B cell (primary cell): Measurements from ENCODE around the gene PRR14. TPM values are rescaled to one million over a fixed set of nuclear protein-coding genes. Genes with fewer than 3 reads are reported as not detected.

Experiments used
- ATAC-seq: fragments of 200-7000 bp; cut with Tn5 transposase; one replicate; pipeline ENCODE4 v1.10.0; 2021; ENCODE audit warnings: low read depth, mild to moderate bottlenecking, moderate number of reproducible peaks, moderate library complexity
- CTCF ChIA-PET: fragments of 350-600 bp; sonication (Branson Sonifier 250); formaldehyde crosslinking; loops from one replicate; lab custom pipeline; 2021; ENCODE audit warnings: antibody characterized with exemption, inconsistent platforms; lab: Charles Lee
- POLR2A ChIA-PET: fragments of 350-600 bp; sonication (Branson Sonifier 250); formaldehyde crosslinking; loops from one replicate; lab custom pipeline; 2021; ENCODE audit warnings: antibody characterized with exemption; lab: Charles Lee
- DNase-seq: peaks from one replicate; pipeline ENCODE4 v3.0.0; 2013
- H2AFZ ChIP-seq: 2 replicates; pipeline ENCODE4 v1.6.1; 2012; ENCODE audit warnings: mild to moderate bottlenecking, low read depth, low read length; ENCODE audit not compliant: insufficient read depth, poor library complexity, severe bottlenecking
- H3K27ac ChIP-seq, 2 donors: 1 replicate in 1 of 2; 2 replicates in 1 of 2; pipeline ENCODE4 v1.5.1; 2012 to 2013; ENCODE audit warnings: low read length in 2 of 2, mild to moderate bottlenecking in 2 of 2, moderate library complexity in 1 of 2
- H3K27me3 ChIP-seq, 4 experiments: fragments of 200-600 bp in 1 of 4; sonication (generic) in 1 of 4; replicated peaks in 1 of 4; 1 replicate in 2 of 4; 2 replicates in 2 of 4; pipeline versions ENCODE4 v1.6.1 to v1.7.0; 2013 to 2016; ENCODE audit warnings: low read length in 3 of 4, mild to moderate bottlenecking in 2 of 4, mixed read lengths in 1 of 4, moderate library complexity in 1 of 4; ENCODE audit not compliant: insufficient read depth in 4 of 4, control insufficient read depth in 3 of 4; ENCODE audit errors: control extremely low read depth in 1 of 4
- H3K36me3 ChIP-seq, 2 experiments: replicated peaks in 1 of 2; 1 replicate in 1 of 2; 2 replicates in 1 of 2; pipeline versions ENCODE4 v1.6.1 to v1.7.1; 2013; ENCODE audit warnings: low read length in 1 of 2; ENCODE audit not compliant: insufficient read depth in 2 of 2, control insufficient read depth in 1 of 2; ENCODE audit errors: control extremely low read depth in 1 of 2, extremely low read depth in 1 of 2
- H3K4me1 ChIP-seq, 2 donors: fragments of 200-600 bp in 1 of 2; sonication (generic) in 1 of 2; 1 replicate in 1 of 2; 2 replicates in 1 of 2; pipeline versions ENCODE4 v1.5.1 to v1.6.1; 2013 to 2017; ENCODE audit warnings: low read length in 2 of 2; ENCODE audit not compliant: control insufficient read depth in 2 of 2, insufficient read depth in 2 of 2
- H3K4me2 ChIP-seq: replicated peaks from 2 replicates; pipeline ENCODE3; 2012; ENCODE audit warnings: mild to moderate bottlenecking, low read depth, low read length; ENCODE audit not compliant: poor library complexity, severe bottlenecking
- H3K4me3 ChIP-seq, 5 experiments: fragments of 200-600 bp in 1 of 5; sonication (generic) in 1 of 5; 1 replicate in 3 of 5; 2 replicates in 2 of 5; pipeline versions ENCODE4 v1.5.1 to v1.7.0; 2011 to 2016; ENCODE audit warnings: low read length in 4 of 5, mild to moderate bottlenecking in 4 of 5, low read depth in 2 of 5, control low read depth in 1 of 5, moderate library complexity in 1 of 5; ENCODE audit not compliant: insufficient read depth in 1 of 5; ENCODE audit errors: control extremely low read depth in 1 of 5, extremely low read depth in 1 of 5
- H3K79me2 ChIP-seq: fragments of 200-600 bp; sonication (generic); one replicate; pipeline ENCODE4 v1.6.0; 2016; ENCODE audit warnings: low read length; ENCODE audit not compliant: control insufficient read depth, insufficient read depth
- H3K9ac ChIP-seq: fragments of 200-600 bp; sonication (generic); 2 replicates; pipeline ENCODE4 v1.6.1; 2017; ENCODE audit warnings: mild to moderate bottlenecking, low read length, moderate library complexity
- H3K9me3 ChIP-seq, 3 donors: one replicate each; pipeline versions ENCODE4 v1.6.1 to v1.7.1; 2013; ENCODE audit warnings: low read length in 2 of 3; ENCODE audit not compliant: control insufficient read depth in 2 of 3, insufficient read depth in 1 of 3; ENCODE audit errors: control extremely low read depth in 1 of 3
- H4K20me1 ChIP-seq: 2 replicates; pipeline ENCODE4 v1.6.0; 2012; ENCODE audit warnings: mild to moderate bottlenecking, low read length; ENCODE audit not compliant: insufficient read depth, control insufficient read depth, poor library complexity, severe bottlenecking
- H3K27ac Mint-ChIP-seq: one replicate; pipeline ENCODE4 v1.8.0; 2021; ENCODE audit warnings: mixed read lengths
- H3K27me3 Mint-ChIP-seq: one replicate; pipeline ENCODE4 v1.8.0; 2021; ENCODE audit warnings: mixed read lengths
- H3K4me1 Mint-ChIP-seq: one replicate; pipeline ENCODE4 v1.8.0; 2021; ENCODE audit warnings: mixed read lengths
- H3K4me3 Mint-ChIP-seq: one replicate; pipeline ENCODE4 v1.8.0; 2021; ENCODE audit warnings: mixed read lengths
- H3K9me3 Mint-ChIP-seq: one replicate; pipeline ENCODE4 v1.8.0; 2022; ENCODE audit warnings: mixed read lengths; ENCODE audit not compliant: insufficient read depth
- EZH2 ChIP-seq: IDR thresholded peaks from 2 replicates; pipeline ENCODE4 v1.6.1; 2012; ENCODE audit warnings: borderline replicate concordance, low read depth, mild to moderate bottlenecking, moderate library complexity, low read length; ENCODE audit not compliant: insufficient read depth, poor library complexity, severe bottlenecking
- WGBS: methylation state at CpG from one replicate; pipeline ENCODE4 v1.1.5; 2013; ENCODE audit warnings: missing lambda C conversion rate; ENCODE audit not compliant: insufficient coverage; 5-methylcytosine and 5-hydroxymethylcytosine counted together
- intact Hi-C: fragments of 100-400 bp; cut with micrococcal nuclease; formaldehyde crosslinking; loops from one replicate; pipeline ENCODE4 v1.10.0; 2022
- polyA plus RNA-seq: library from polyadenylated mRNA; depleted of rRNA; stranded (reverse); fragments of >200 nt; gene quantifications from 2 replicates; pipeline ENCODE4 v1.2.3, GENCODE V29; 2012
- total RNA-seq, 2 donors: library from RNA; stranded (reverse); fragments of 120-200 nt in 1 of 2; gene quantifications; 1 replicate in 1 of 2; 2 replicates in 1 of 2; pipeline versions ENCODE4 v1.2.3 to v1.2.4, GENCODE V29; 2013 to 2022
- TF ChIP-seq, protein P1 (sequence below): fragments of 200-600 bp; IDR thresholded peaks from one replicate; pipeline ENCODE4 v1.8.0; 2022; ENCODE audit warnings: antibody characterized with exemption, mild to moderate bottlenecking

PRR14 gene
- total and polyA plus RNA-seq, 2 donors (not counting 1 experiment from before 2014, with no cell fraction given): 62.4 to 95.8 TPM

DNA sequence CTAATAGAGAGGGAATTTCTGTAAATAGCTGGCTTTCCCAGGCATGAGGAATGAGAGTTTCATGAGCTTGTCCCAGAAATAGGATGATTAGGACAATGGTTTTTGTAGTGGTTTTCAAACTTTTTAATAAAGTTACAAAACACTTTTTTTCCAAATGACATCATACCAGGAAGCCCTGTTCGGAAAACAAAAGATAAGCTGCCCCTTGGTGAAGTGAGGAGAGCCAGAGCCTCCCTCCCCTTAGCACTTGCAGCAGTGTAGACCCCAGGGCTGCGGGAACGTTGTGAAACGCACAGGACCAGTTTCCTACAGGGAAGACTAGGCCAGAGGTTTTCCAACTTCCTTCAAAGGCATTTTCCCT is 15.1 kb downstream of the PRR14 start:
- H3K27me3 Mint-ChIP-seq: no peaks in the 10 kb centered on the region
- intact Hi-C loops: no loop called here
- DNase-seq (no peak), ATAC-seq (no peak)
- no peak overlapping the region for H3K27ac ChIP-seq
- H3K9ac ChIP-seq: no peak overlapping the region
- no peak overlapping the region for H3K4me3 Mint-ChIP-seq
- H3K4me3 ChIP-seq: no peak overlapping the region
- 100% methylated on average over 4 of the region's 4 CpGs for WGBS
- H3K27me3 ChIP-seq: no peaks in the 10 kb centered on the region
- peaks cover 28% of the 10 kb centered on the region for H3K4me1 Mint-ChIP-seq
- no peak overlapping the region for H3K27ac Mint-ChIP-seq
- TF ChIP-seq EZH2: no peak
- TF ChIP-seq, protein P1, sequence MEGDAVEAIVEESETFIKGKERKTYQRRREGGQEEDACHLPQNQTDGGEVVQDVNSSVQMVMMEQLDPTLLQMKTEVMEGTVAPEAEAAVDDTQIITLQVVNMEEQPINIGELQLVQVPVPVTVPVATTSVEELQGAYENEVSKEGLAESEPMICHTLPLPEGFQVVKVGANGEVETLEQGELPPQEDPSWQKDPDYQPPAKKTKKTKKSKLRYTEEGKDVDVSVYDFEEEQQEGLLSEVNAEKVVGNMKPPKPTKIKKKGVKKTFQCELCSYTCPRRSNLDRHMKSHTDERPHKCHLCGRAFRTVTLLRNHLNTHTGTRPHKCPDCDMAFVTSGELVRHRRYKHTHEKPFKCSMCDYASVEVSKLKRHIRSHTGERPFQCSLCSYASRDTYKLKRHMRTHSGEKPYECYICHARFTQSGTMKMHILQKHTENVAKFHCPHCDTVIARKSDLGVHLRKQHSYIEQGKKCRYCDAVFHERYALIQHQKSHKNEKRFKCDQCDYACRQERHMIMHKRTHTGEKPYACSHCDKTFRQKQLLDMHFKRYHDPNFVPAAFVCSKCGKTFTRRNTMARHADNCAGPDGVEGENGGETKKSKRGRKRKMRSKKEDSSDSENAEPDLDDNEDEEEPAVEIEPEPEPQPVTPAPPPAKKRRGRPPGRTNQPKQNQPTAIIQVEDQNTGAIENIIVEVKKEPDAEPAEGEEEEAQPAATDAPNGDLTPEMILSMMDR: no peak
- peaks cover 3 to 94% of the 10 kb centered on the region in 2 experiments for H3K36me3 ChIP-seq
- no peaks in the 10 kb centered on the region for H3K9me3 ChIP-seq
- POLR2A ChIA-PET: no interaction called here
- no peaks in the 10 kb centered on the region for H3K9me3 Mint-ChIP-seq
- H3K4me1 ChIP-seq: peaks cover 14 to 27% of the 10 kb centered on the region in 2 donors
- CTCF ChIA-PET: interaction anchor here (0.8 to 1.5 kb wide), 2 partner anchors 15 to 28 kb away, joined by 3 to 7 read pairs; partner anchors contain the start of gene PRR14
- no peak overlapping the region for H2AFZ ChIP-seq
- peaks cover 97% of the 10 kb centered on the region for H4K20me1 ChIP-seq
- H3K4me2 ChIP-seq: no peak overlapping the region
- H3K79me2 ChIP-seq: peaks cover 38% of the 10 kb centered on the region

DNA sequence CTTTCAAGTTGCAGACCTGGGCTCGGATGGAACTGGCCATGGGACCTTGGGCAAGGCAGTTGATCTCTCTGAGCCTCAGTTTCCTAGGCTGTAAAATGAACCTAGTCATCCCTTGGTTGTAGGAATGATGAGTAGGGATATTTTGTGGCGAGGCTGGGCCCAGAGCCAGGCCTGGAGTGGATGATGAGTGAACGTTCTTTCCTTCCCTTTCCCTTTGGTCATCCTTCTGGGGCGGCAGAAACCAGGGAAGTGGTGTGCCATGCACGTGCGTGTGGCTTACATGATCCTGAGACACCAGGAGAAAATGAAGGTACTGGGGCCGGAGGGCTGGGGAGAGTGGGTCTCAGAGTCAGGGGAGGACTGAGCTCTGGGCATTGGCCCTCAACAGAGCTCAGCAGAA is 15.9 kb downstream of the PRR14 start:
- H3K27ac ChIP-seq: no peak overlapping the region
- CTCF ChIA-PET: no interaction called here
- H3K9me3 Mint-ChIP-seq: no peaks in the 10 kb centered on the region
- ATAC-seq (no peak), DNase-seq (no peak)
- WGBS: 100% methylated on average over 2 of the region's 7 CpGs
- no peaks in the 10 kb centered on the region for H3K27me3 Mint-ChIP-seq
- H3K36me3 ChIP-seq: peaks cover 3 to 87% of the 10 kb centered on the region in 2 experiments
- H3K4me1 Mint-ChIP-seq: peaks cover 20% of the 10 kb centered on the region
- H4K20me1 ChIP-seq: peaks cover 88% of the 10 kb centered on the region
- no peaks in the 10 kb centered on the region for H3K27me3 ChIP-seq
- H3K9ac ChIP-seq: no peak overlapping the region
- TF ChIP-seq EZH2: no peak
- TF ChIP-seq, protein P1: no peak
- H3K4me3 Mint-ChIP-seq: no peak overlapping the region
- no peaks in the 10 kb centered on the region for H3K9me3 ChIP-seq
- intact Hi-C loops: no loop called here
- H3K4me3 ChIP-seq: no peak overlapping the region
- peaks cover 29% of the 10 kb centered on the region for H3K79me2 ChIP-seq
- H3K4me1 ChIP-seq: peaks cover 6 to 19% of the 10 kb centered on the region in 2 donors
- no peak overlapping the region for H2AFZ ChIP-seq
- H3K27ac Mint-ChIP-seq: no peak overlapping the region
- H3K4me2 ChIP-seq: no peak overlapping the region
- POLR2A ChIA-PET: interaction anchor here (0.6 kb wide), 1 partner anchor 82 kb away, joined by 3 read pairs; no protein-coding TSS in a partner anchor
